H7 (cell line): ENCODE measurements around the gene SLC16A12. TPM values are rescaled to one million over a fixed set of nuclear protein-coding genes. Genes with fewer than 3 reads are reported as not detected.
"Not testable (repeated sequence)": the region's sequence is repeated elsewhere in the genome, so short reads cannot be mapped to it uniquely, and the experiment has no call there.

Experiments
- DNase-seq: peaks from one replicate; pipeline ENCODE4 v3.0.0; 2012
- H3K27me3 ChIP-seq: 2 replicates; pipeline ENCODE4 v1.6.0; 2011; ENCODE audit warnings: mild to moderate bottlenecking, low read length; ENCODE audit not compliant: control insufficient read depth, insufficient read depth
- H3K36me3 ChIP-seq: replicated peaks from 2 replicates; pipeline ENCODE4 v1.5.1; 2011; ENCODE audit warnings: low read length; ENCODE audit not compliant: control insufficient read depth, insufficient read depth
- H3K4me3 ChIP-seq: 2 replicates; pipeline ENCODE4 v1.5.1; 2011; ENCODE audit warnings: low read depth, mild to moderate bottlenecking, control low read depth, low read length, moderate library complexity; ENCODE audit not compliant: insufficient read depth
- total RNA-seq: library from RNA; depleted of rRNA; stranded (reverse); fragments of >200 nt; shearing (Covaris generic); gene quantifications from 2 replicates; pipeline ENCODE4 v1.2.3, GENCODE V29; 2014

The SLC16A12 gene
- total RNA-seq, 1 experiment from 2014 or later, result 4.1 TPM

- Histone ChIP-seq H3K36me3 (no peaks in the 10 kb centered on the region), H3K27me3 (no peaks in the 10 kb centered on the region), H3K4me3 (no peak overlapping the region)
- no peak for DNase-seq
Measured at GRCh38 chr10:89454561-89455347, 80.6 kb downstream of the SLC16A12 start.

- no peak for DNase-seq
- no peaks in the 10 kb centered on the region for H3K27me3 ChIP-seq
- H3K4me3 ChIP-seq, result no peak overlapping the region
- H3K36me3 ChIP-seq, result no peaks in the 10 kb centered on the region
Measured at GRCh38 chr10:89452193-89452592, 83.2 kb downstream of the SLC16A12 start.

- Histone ChIP-seq H3K36me3 (no peaks in the 10 kb centered on the region), H3K27me3 (no peaks in the 10 kb centered on the region), H3K4me3 (no peak overlapping the region)
- no peak for DNase-seq
Measured at GRCh38 chr10:89450901-89451300, 84.5 kb downstream of the SLC16A12 start.

- not testable (repeated sequence) for H3K4me3 ChIP-seq, H3K27me3 ChIP-seq, H3K36me3 ChIP-seq, DNase-seq
Measured at GRCh38 chr10:89444819-89445218, 90.6 kb downstream of the SLC16A12 start.

GRCh38 chr10:89442289-89442688 lies 93.1 kb downstream of the SLC16A12 start:
- H3K36me3 ChIP-seq, result no peaks in the 10 kb centered on the region
- H3K27me3 ChIP-seq, result no peaks in the 10 kb centered on the region
- DNase-seq, result no peak
- no peak overlapping the region for H3K4me3 ChIP-seq

GRCh38 chr10:89440226-89441009 lies 95.0 kb downstream of the SLC16A12 start:
- Histone ChIP-seq H3K27me3 (no peaks in the 10 kb centered on the region), H3K4me3 (no peak overlapping the region), H3K36me3 (no peaks in the 10 kb centered on the region)
- DNase-seq, result no peak

- H3K36me3 ChIP-seq, result no peaks in the 10 kb centered on the region
- DNase-seq, result no peak
- no peaks in the 10 kb centered on the region for H3K27me3 ChIP-seq
- H3K4me3 ChIP-seq, result no peak overlapping the region
Measured at GRCh38 chr10:89438525-89438924, 96.9 kb downstream of the SLC16A12 start.

- Histone ChIP-seq H3K36me3 (no peaks in the 10 kb centered on the region), H3K4me3 (no peak overlapping the region), H3K27me3 (no peaks in the 10 kb centered on the region)
- DNase-seq, result no peak
Measured at GRCh38 chr10:89431977-89432376, 103.4 kb downstream of the SLC16A12 start.

- Histone ChIP-seq H3K36me3 (no peaks in the 10 kb centered on the region), H3K4me3 (no peak overlapping the region), H3K27me3 (no peaks in the 10 kb centered on the region)
- no peak for DNase-seq
Measured at GRCh38 chr10:89428877-89429276, 106.5 kb downstream of the SLC16A12 start.

GRCh38 chr10:89427629-89428028 lies 107.8 kb downstream of the SLC16A12 start:
- Histone ChIP-seq H3K27me3 (no peaks in the 10 kb centered on the region), H3K36me3 (no peaks in the 10 kb centered on the region), H3K4me3 (no peak overlapping the region)
- no peak for DNase-seq

GRCh38 chr10:89426230-89426868 lies 109.0 kb downstream of the SLC16A12 start:
- peak; percentile 37 for DNase-seq
- Histone ChIP-seq H3K36me3 (no peaks in the 10 kb centered on the region), H3K27me3 (no peaks in the 10 kb centered on the region), H3K4me3 (no peak overlapping the region)

GRCh38 chr10:89425000-89425399 lies 110.4 kb downstream of the SLC16A12 start:
- no peak overlapping the region for H3K4me3 ChIP-seq
- H3K27me3 ChIP-seq, result no peaks in the 10 kb centered on the region
- H3K36me3 ChIP-seq, result no peaks in the 10 kb centered on the region
- DNase-seq, result no peak

- Histone ChIP-seq H3K36me3 (no peaks in the 10 kb centered on the region), H3K27me3 (no peaks in the 10 kb centered on the region), H3K4me3 (no peak overlapping the region)
- no peak for DNase-seq
Measured at GRCh38 chr10:89421018-89421476, 114.3 kb downstream of the SLC16A12 start.

- H3K4me3 ChIP-seq, result no peak overlapping the region
- no peaks in the 10 kb centered on the region for H3K36me3 ChIP-seq
- peak; percentile 43 for DNase-seq
- peaks cover 10% of the 10 kb centered on the region for H3K27me3 ChIP-seq
Measured at GRCh38 chr10:89419548-89419947, 115.8 kb downstream of the SLC16A12 start.

- no peak overlapping the region for H3K4me3 ChIP-seq
- H3K36me3 ChIP-seq, result no peaks in the 10 kb centered on the region
- H3K27me3 ChIP-seq, result peaks cover 13% of the 10 kb centered on the region
- no peak for DNase-seq
Measured at GRCh38 chr10:89416465-89416864, 118.9 kb downstream of the SLC16A12 start.
